A549 (cell line): ENCODE results near the gene FBXO21. TPM values are rescaled to one million over a fixed set of nuclear protein-coding genes. Genes with fewer than 3 reads are reported as not detected.
A peak's percentile ranks its signal among the peaks of the same experiment; 100 is the strongest.

Experiments
- ATAC-seq, 2 experiments: fragments of 200-7000 bp in 1 of 2; fragments of >200 bp in 1 of 2; cut with Nextera tagmentation in 1 of 2; cut with Tn5 transposase in 1 of 2; 3 replicates each; pipeline versions ENCODE4 v1.8.0 to v1.9.1; 2018 to 2020; ENCODE audit warnings: mild to moderate bottlenecking in 1 of 2, moderate library complexity in 1 of 2
- CTCF ChIA-PET: fragments of 300-600 bp; sonication (Branson Sonifier 250); formaldehyde crosslinking; extraction: SDS; loops from one replicate; lab custom pipeline; 2021; ENCODE audit warnings: antibody characterized with exemption, inconsistent platforms; lab: Yijun Ruan, JAX
- POLR2A ChIA-PET: fragments of 350-600 bp; formaldehyde crosslinking; extraction: SDS; loops from one replicate; lab custom pipeline; 2021; ENCODE audit warnings: antibody characterized with exemption, inconsistent platforms; lab: Yijun Ruan, JAX
- DNase-seq, 2 experiments: peaks; one replicate each; pipeline versions ENCODE4 v3.0.0 to v3.0.0-alpha.2; 2011 to 2016; ENCODE audit warnings: low read depth in 1 of 2, low spot score in 1 of 2
- FAIRE-seq: peaks from 2 replicates; lab custom pipeline; 2011; peaks lifted over from hg19 to GRCh38; lab: Jason Lieb, UNC
- H3K27ac ChIP-seq, 2 experiments: fragments of >200 bp; sonication (Bioruptor Twin); formaldehyde crosslinking; 3 replicates each; pipeline ENCODE4 v1.5.1; 2016 to 2017
- H3K4me1 ChIP-seq: fragments of >200 bp; sonication (Bioruptor Twin); formaldehyde crosslinking; 3 replicates; pipeline ENCODE4 v1.6.1; 2016
- H3K4me2 ChIP-seq: fragments of >200 bp; sonication (Bioruptor Twin); formaldehyde crosslinking; 3 replicates; pipeline ENCODE4 v1.6.1; 2016
- H3K4me3 ChIP-seq: fragments of >200 bp; sonication (Bioruptor Twin); formaldehyde crosslinking; 3 replicates; pipeline ENCODE4 v1.5.1; 2016
- H3K9me3 ChIP-seq: fragments of >200 bp; sonication (Bioruptor Twin); formaldehyde crosslinking; 3 replicates; pipeline ENCODE4 v1.6.1; 2016
- BCL3 ChIP-seq: fragments of >200 bp; sonication (Bioruptor Twin); formaldehyde crosslinking; IDR thresholded peaks from 3 replicates; pipeline ENCODE4 v1.6.1; 2016
- E2F6 ChIP-seq: IDR thresholded peaks from 2 replicates; pipeline ENCODE4 v1.6.1; 2012; ENCODE audit warnings: low read depth, borderline replicate concordance
- EHF ChIP-seq: fragments of 250-450 bp; sonication (Bioruptor Pico); IDR thresholded peaks from 2 replicates; pipeline ENCODE4 v1.5.0; 2020; ENCODE audit warnings: mild to moderate bottlenecking
- EHMT2 ChIP-seq: fragments of 200-600 bp; sonication (generic); IDR thresholded peaks from 2 replicates; pipeline ENCODE4 v1.6.1; 2016; ENCODE audit warnings: antibody characterized with exemption, low read depth, mild to moderate bottlenecking, moderate library complexity
- ELK1 ChIP-seq: fragments of 150-350 bp; IDR thresholded peaks from 2 replicates; pipeline ENCODE4 v1.6.1; 2014; ENCODE audit warnings: low read depth, mild to moderate bottlenecking, low read length
- EP300 ChIP-seq, 2 experiments: fragments of >200 bp; sonication (Bioruptor Twin); formaldehyde crosslinking; IDR thresholded peaks; 2 replicates in 1 of 2; 3 replicates in 1 of 2; pipeline ENCODE4 v1.6.1; 2016 to 2017
- ESRRA ChIP-seq: fragments of 150-350 bp; IDR thresholded peaks from 2 replicates; pipeline ENCODE4 v1.6.1; 2014; ENCODE audit warnings: mild to moderate bottlenecking, low read length, borderline replicate concordance
- FOXS1 ChIP-seq: fragments of 250-450 bp; sonication (Bioruptor Pico); IDR thresholded peaks from 2 replicates; pipeline ENCODE4 v1.5.0; 2020; ENCODE audit warnings: mild to moderate bottlenecking, moderate library complexity
- HDAC2 ChIP-seq: fragments of 200-600 bp; sonication (generic); IDR thresholded peaks from 2 replicates; pipeline ENCODE4 v1.6.1; 2016
- HES2 ChIP-seq: fragments of >200 bp; sonication (Bioruptor Twin); formaldehyde crosslinking; IDR thresholded peaks from 2 replicates; pipeline ENCODE4 v1.6.1; 2016
- HEYL ChIP-seq: fragments of 250-450 bp; sonication (Bioruptor Pico); IDR thresholded peaks from 2 replicates; pipeline ENCODE4 v1.8.0; 2021; ENCODE audit warnings: mild to moderate bottlenecking, moderate library complexity
- HMGXB4 ChIP-seq: fragments of 250-450 bp; sonication (Bioruptor Pico); IDR thresholded peaks from 2 replicates; pipeline ENCODE4 v1.5.0; 2021; ENCODE audit warnings: mild to moderate bottlenecking, moderate library complexity, borderline replicate concordance
- HOXB13 ChIP-seq: fragments of 250-450 bp; sonication (Bioruptor Pico); IDR thresholded peaks from 2 replicates; pipeline ENCODE4 v1.5.0; 2020; ENCODE audit warnings: low read depth, mild to moderate bottlenecking, moderate library complexity
- HOXB5 ChIP-seq: fragments of 250-450 bp; sonication (Bioruptor Pico); IDR thresholded peaks from 2 replicates; pipeline ENCODE4 v1.5.0; 2020; ENCODE audit warnings: mild to moderate bottlenecking, moderate library complexity
- JUN ChIP-seq, 2 experiments: fragments of >200 bp; sonication (Bioruptor Twin); formaldehyde crosslinking; IDR thresholded peaks; 2 replicates in 1 of 2; 3 replicates in 1 of 2; pipeline ENCODE4 v1.6.1; 2016 to 2017
- KDM5A ChIP-seq: fragments of 200-600 bp; sonication (generic); IDR thresholded peaks from 2 replicates; pipeline ENCODE4 v1.6.1; 2016; ENCODE audit warnings: antibody characterized with exemption, mild to moderate bottlenecking
- MAFK ChIP-seq: fragments of 450-650 bp; IDR thresholded peaks from 2 replicates; pipeline ENCODE4 v1.6.1; 2014; ENCODE audit not compliant: partially characterized antibody
- MAX ChIP-seq: IDR thresholded peaks from 2 replicates; pipeline ENCODE4 v1.6.1; 2012
- MAZ ChIP-seq: fragments of 150-350 bp; IDR thresholded peaks from 2 replicates; pipeline ENCODE4 v1.6.1; 2014; ENCODE audit warnings: antibody characterized with exemption, low read depth, low read length, borderline replicate concordance
- MYC ChIP-seq: IDR thresholded peaks from 2 replicates; pipeline ENCODE4 v1.6.1; 2012; ENCODE audit warnings: mild to moderate bottlenecking, inconsistent platforms, low read length, improper control_type of control experiment, borderline replicate concordance
- NR3C1 ChIP-seq: fragments of >200 bp; sonication (Bioruptor Twin); formaldehyde crosslinking; IDR thresholded peaks from 3 replicates; pipeline ENCODE4 v1.6.1; 2017
- PHF8 ChIP-seq: fragments of 200-600 bp; sonication (generic); IDR thresholded peaks from 2 replicates; pipeline ENCODE4 v1.6.1; 2016; ENCODE audit warnings: low read depth, mild to moderate bottlenecking, antibody characterized with exemption, moderate library complexity, borderline replicate concordance
- POLR2A ChIP-seq: IDR thresholded peaks from 2 replicates; pipeline ENCODE4 v1.6.1; 2012; ENCODE audit warnings: mild to moderate bottlenecking, low read length
- POLR2AphosphoS2 ChIP-seq: conservative IDR thresholded peaks from 2 replicates; pipeline ENCODE4 v1.6.1; 2012; ENCODE audit warnings: low read length, improper control_type of control experiment, inconsistent platforms
- RCOR1 ChIP-seq: fragments of 150-350 bp; IDR thresholded peaks from 2 replicates; pipeline ENCODE4 v1.6.1; 2014; ENCODE audit warnings: antibody characterized with exemption, low read length, low read depth
- RFX5 ChIP-seq: fragments of 450-650 bp; IDR thresholded peaks from 2 replicates; pipeline ENCODE4 v1.7.1; 2014; ENCODE audit warnings: antibody characterized with exemption, mild to moderate bottlenecking, moderate library complexity
- TP53 ChIP-seq: fragments of 250-450 bp; sonication (Bioruptor Pico); IDR thresholded peaks from 2 replicates; pipeline ENCODE4 v1.5.0; 2021; ENCODE audit warnings: mild to moderate bottlenecking, moderate library complexity
- ZFP36 ChIP-seq: fragments of 450-650 bp; IDR thresholded peaks from 2 replicates; pipeline ENCODE4 v1.6.1; 2014; ENCODE audit warnings: borderline replicate concordance; ENCODE audit not compliant: partially characterized antibody
- WGBS: methylation state at CpG from one replicate; pipeline ENCODE4 v1.1.6; 2017; ENCODE audit errors: missing lambda C conversion rate; 5-methylcytosine and 5-hydroxymethylcytosine counted together
- polyA minus RNA-seq: library from RNA; depleted of rRNA, polyadenylated mRNA; stranded (reverse); fragments of >200 nt; gene quantifications from 2 replicates; pipeline ENCODE4 v1.2.3, GENCODE V29; 2011; rRNA and poly(A)+ RNA removed
- polyA plus RNA-seq, 4 experiments: library from polyadenylated mRNA; depleted of rRNA in 3 of 4; stranded (reverse); fragments of >200 nt; fragmentation: RNase III in 1 of 4; extraction: RNeasy Plus Mini Kit Qiagen cat#74134 plus additional on column Dnase treatment in 1 of 4; gene quantifications; 2 replicates in 3 of 4; 3 replicates in 1 of 4; pipeline ENCODE4 v1.2.3, GENCODE V29; 2011 to 2017

FBXO21 gene
- polyA plus RNA-seq (2011; rRNA removed) (60.3 and 62.4 TPM in 2 replicates), polyA plus RNA-seq (2017; fragmentation: RNase III; extraction: RNeasy Plus Mini Kit Qiagen cat#74134 plus additional on column Dnase treatment) (29.8 to 33.2 TPM (median 31.2 TPM) in 3 replicates), polyA minus RNA-seq (151 and 197 TPM in 2 replicates)
- 88.7 and 101 TPM in 2 replicates for polyA plus RNA-seq (2012; cell fraction: cytosol; rRNA removed)
- 110 and 149 TPM in 2 replicates for polyA plus RNA-seq (2012; cell fraction: nucleus; rRNA removed)

- Histone ChIP-seq H3K4me3 (peak within 1 kb of the TSS; percentile 84), H3K4me2 (peak within 1 kb of the TSS; percentile 85), H3K9me3 (no peaks in the 10 kb centered on the region), H3K27ac (peak within 1 kb of the TSS; percentile 83 to 95), H3K4me1 (peaks cover 13% of the 10 kb centered on the region; the same call in 1 of the 3 replicates)
- POLR2A ChIA-PET = no interaction called here
- CTCF ChIA-PET = interaction anchor here (0.9 to 1.4 kb wide), 2 partner anchors 13 to 22 kb away, joined by 3 read pairs; no protein-coding TSS in a partner anchor
- 5% methylated on average over 10 of the region's 59 CpGs for WGBS
- FAIRE-seq (no peak), DNase-seq (peak; percentile 91), ATAC-seq (peak; percentile 89 to 94)
- TF ChIP-seq RCOR1 (no peak), NR3C1 (no peak), MAX (peak; percentile 73), HOXB5 (CRISPR knock-in tag) (no peak), BCL3 (peak; percentile 89), EHMT2 (no peak), HES2 (no peak), RFX5 (no peak), HDAC2 (no peak), EP300 (IDR thresholded peaks at IDR 0.05) (no peak), KDM5A (peak; percentile 66; the same call in 1 of the 2 replicates), JUN (IDR thresholded peaks at IDR 0.05) (peak; percentile 70 to 85; a peak in 4 of 5 replicates), POLR2A (peak; percentile 98), MAZ (no peak), PHF8 (peak; percentile 86), MYC (0 out of 2 replicates have a peak, but pooled peaks have one; percentile 29), HEYL (CRISPR knock-in tag) (no peak), POLR2AphosphoS2 (no peak), E2F6 (no peak), HOXB13 (CRISPR knock-in tag) (no peak; the same call in 1 of the 2 replicates), ELK1 (no peak), MAFK (no peak), ZFP36 (no peak), HMGXB4 (peak; percentile 54; the same call in 1 of the 2 replicates), FOXS1 (CRISPR knock-in tag) (no peak), EHF (CRISPR knock-in tag) (0 out of 2 replicates have a peak, but pooled peaks have one; percentile 24), ESRRA (no peak), TP53 (CRISPR knock-in tag) (no peak)
Measured at GRCh38 chr12:117190210-117190781, at the start of gene FBXO21. Gene FBXO21 (minus strand): TSS chr12:117190470. CDS start chr12:117190456, 14 bp downstream.
